Measurements from ENCODE around the gene NANP. TPM values are rescaled to one million over a fixed set of nuclear protein-coding genes. Genes with fewer than 3 reads are reported as not detected.

NANP gene
- total and polyA plus RNA-seq, 2 of the 13 experiments (the other 11 are each of a cell fraction or from before 2014, with no cell fraction given) = 8.9 to 21.5 TPM

DNA sequence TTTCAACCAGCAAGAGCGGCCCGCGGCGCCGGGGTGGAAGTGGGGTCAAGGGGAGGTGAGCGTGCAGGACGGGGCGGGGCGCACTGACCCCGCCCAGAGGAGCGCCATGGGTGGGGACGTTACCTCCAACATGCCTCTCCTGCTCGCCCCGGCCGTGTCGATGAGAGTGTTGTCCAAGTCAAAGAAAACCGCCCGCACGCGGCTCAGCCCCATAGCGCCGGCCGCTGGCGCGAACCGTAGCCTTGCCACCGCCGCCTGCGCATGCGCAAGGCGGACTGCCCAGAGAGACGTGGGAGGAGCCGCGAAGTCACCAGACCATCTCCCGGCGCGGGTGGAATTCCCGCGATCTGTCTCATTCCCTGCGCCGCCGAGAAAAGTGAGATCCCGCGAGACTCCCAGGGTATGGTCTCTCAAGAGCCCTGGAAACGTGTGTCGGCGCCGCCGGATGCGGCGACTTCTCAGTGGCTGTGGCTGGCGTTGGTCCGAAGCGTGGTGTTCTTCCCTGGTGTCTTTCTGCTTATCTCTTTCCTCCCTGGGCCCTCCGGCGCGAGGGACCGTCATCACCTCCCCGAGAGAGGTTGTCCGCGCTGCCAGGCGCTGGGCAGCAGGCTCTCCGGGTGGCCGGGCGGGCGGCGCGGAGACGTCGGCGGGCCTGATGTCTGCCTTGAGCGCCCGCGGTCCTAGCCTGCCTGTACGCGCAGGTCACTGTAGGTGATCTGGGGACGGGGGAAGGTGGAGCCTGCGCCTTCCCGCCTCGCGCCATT is at the start of gene NANP (continued):
- TF ChIP-seq, protein P1, sequence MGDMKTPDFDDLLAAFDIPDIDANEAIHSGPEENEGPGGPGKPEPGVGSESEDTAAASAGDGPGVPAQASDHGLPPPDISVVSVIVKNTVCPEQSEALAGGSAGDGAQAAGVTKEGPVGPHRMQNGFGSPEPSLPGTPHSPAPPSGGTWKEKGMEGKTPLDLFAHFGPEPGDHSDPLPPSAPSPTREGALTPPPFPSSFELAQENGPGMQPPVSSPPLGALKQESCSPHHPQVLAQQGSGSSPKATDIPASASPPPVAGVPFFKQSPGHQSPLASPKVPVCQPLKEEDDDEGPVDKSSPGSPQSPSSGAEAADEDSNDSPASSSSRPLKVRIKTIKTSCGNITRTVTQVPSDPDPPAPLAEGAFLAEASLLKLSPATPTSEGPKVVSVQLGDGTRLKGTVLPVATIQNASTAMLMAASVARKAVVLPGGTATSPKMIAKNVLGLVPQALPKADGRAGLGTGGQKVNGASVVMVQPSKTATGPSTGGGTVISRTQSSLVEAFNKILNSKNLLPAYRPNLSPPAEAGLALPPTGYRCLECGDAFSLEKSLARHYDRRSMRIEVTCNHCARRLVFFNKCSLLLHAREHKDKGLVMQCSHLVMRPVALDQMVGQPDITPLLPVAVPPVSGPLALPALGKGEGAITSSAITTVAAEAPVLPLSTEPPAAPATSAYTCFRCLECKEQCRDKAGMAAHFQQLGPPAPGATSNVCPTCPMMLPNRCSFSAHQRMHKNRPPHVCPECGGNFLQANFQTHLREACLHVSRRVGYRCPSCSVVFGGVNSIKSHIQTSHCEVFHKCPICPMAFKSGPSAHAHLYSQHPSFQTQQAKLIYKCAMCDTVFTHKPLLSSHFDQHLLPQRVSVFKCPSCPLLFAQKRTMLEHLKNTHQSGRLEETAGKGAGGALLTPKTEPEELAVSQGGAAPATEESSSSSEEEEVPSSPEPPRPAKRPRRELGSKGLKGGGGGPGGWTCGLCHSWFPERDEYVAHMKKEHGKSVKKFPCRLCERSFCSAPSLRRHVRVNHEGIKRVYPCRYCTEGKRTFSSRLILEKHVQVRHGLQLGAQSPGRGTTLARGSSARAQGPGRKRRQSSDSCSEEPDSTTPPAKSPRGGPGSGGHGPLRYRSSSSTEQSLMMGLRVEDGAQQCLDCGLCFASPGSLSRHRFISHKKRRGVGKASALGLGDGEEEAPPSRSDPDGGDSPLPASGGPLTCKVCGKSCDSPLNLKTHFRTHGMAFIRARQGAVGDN (CRISPR knock-in tag; IDR thresholded peaks at IDR 0.05) = peak; percentile 99
- TF ChIP-seq ZNF224 (CRISPR knock-in tag; IDR thresholded peaks at IDR 0.05) = peak; percentile 97; the same call in 1 of the 2 replicates
- no peak for TF ChIP-seq HNF4G (IDR thresholded peaks at IDR 0.05; ENCODE audit: borderline replicate concordance, low read depth, low read length)
- TF ChIP-seq HNF4G (CRISPR knock-in tag; IDR thresholded peaks at IDR 0.05; ENCODE audit: borderline replicate concordance, low read depth) = peak; percentile 66; the same call in 1 of the 2 replicates
- TF ChIP-seq MZF1 (CRISPR knock-in tag; IDR thresholded peaks at IDR 0.05; ENCODE audit: borderline replicate concordance) = peak; percentile 18; the same call in 1 of the 2 replicates
- TF ChIP-seq, protein P2, sequence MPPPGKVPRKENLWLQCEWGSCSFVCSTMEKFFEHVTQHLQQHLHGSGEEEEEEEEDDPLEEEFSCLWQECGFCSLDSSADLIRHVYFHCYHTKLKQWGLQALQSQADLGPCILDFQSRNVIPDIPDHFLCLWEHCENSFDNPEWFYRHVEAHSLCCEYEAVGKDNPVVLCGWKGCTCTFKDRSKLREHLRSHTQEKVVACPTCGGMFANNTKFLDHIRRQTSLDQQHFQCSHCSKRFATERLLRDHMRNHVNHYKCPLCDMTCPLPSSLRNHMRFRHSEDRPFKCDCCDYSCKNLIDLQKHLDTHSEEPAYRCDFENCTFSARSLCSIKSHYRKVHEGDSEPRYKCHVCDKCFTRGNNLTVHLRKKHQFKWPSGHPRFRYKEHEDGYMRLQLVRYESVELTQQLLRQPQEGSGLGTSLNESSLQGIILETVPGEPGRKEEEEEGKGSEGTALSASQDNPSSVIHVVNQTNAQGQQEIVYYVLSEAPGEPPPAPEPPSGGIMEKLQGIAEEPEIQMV (CRISPR knock-in tag; IDR thresholded peaks at IDR 0.05; ENCODE audit: low read depth) = peak; percentile 51
- TF ChIP-seq ZFP36L2 (CRISPR knock-in tag; IDR thresholded peaks at IDR 0.05) = peak; percentile 8; the same call in 1 of the 2 replicates
- peak; percentile 100; the same call in 1 of the 2 replicates for TF ChIP-seq ZNF550 (CRISPR knock-in tag; IDR thresholded peaks at IDR 0.05; ENCODE audit: borderline replicate concordance)
- peak; percentile 43 for TF ChIP-seq CBX1 (IDR thresholded peaks at IDR 0.05; ENCODE audit: low read depth)
- peak; percentile 90 for TF ChIP-seq HOXA3 (CRISPR knock-in tag; IDR thresholded peaks at IDR 0.05)
- peak; percentile 99 for TF ChIP-seq NFKB2 (CRISPR knock-in tag; IDR thresholded peaks at IDR 0.05; ENCODE audit: borderline replicate concordance)
- peak; percentile 99 for TF ChIP-seq ZNF678 (CRISPR knock-in tag; IDR thresholded peaks at IDR 0.05)
- TF ChIP-seq FOXO1 (CRISPR knock-in tag; IDR thresholded peaks at IDR 0.05) = peak; percentile 50
- TF ChIP-seq, protein P3, sequence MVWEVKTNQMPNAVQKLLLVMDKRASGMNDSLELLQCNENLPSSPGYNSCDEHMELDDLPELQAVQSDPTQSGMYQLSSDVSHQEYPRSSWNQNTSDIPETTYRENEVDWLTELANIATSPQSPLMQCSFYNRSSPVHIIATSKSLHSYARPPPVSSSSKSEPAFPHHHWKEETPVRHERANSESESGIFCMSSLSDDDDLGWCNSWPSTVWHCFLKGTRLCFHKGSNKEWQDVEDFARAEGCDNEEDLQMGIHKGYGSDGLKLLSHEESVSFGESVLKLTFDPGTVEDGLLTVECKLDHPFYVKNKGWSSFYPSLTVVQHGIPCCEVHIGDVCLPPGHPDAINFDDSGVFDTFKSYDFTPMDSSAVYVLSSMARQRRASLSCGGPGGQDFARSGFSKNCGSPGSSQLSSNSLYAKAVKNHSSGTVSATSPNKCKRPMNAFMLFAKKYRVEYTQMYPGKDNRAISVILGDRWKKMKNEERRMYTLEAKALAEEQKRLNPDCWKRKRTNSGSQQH (CRISPR knock-in tag; IDR thresholded peaks at IDR 0.05; ENCODE audit: low read depth) = peak; percentile 84; the same call in 1 of the 2 replicates
- no peak for TF ChIP-seq PCBP2 (optimal IDR thresholded peaks at IDR 0.05; ENCODE audit: low read depth, low read length, poor library complexity, severe bottlenecking)
- TF ChIP-seq, protein P4, sequence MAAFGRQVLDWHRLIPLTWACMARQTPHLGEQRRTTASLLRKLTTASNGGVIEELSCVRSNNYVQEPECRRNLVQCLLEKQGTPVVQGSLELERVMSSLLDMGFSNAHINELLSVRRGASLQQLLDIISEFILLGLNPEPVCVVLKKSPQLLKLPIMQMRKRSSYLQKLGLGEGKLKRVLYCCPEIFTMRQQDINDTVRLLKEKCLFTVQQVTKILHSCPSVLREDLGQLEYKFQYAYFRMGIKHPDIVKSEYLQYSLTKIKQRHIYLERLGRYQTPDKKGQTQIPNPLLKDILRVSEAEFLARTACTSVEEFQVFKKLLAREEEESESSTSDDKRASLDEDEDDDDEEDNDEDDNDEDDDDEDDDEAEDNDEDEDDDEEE (CRISPR knock-in tag; IDR thresholded peaks at IDR 0.05) = peak; percentile 99
- peak; percentile 82 for TF ChIP-seq MED13 (CRISPR knock-in tag; IDR thresholded peaks at IDR 0.05)
- TF ChIP-seq REL (CRISPR knock-in tag; conservative IDR thresholded peaks at IDR 0.05) = peak; percentile 93
- peak; percentile 31; the same call in 1 of the 2 replicates for TF ChIP-seq HMG20B (CRISPR knock-in tag; conservative IDR thresholded peaks at IDR 0.05)
- no peak for TF ChIP-seq NR3C1 (CRISPR knock-in tag; IDR thresholded peaks at IDR 0.05)
- TF ChIP-seq ZSCAN30 (CRISPR knock-in tag; IDR thresholded peaks at IDR 0.05) = peak; percentile 95; the same call in 1 of the 2 replicates
- no peak; the same call in 1 of the 2 replicates for TF ChIP-seq PAF1 (CRISPR knock-in tag; IDR thresholded peaks at IDR 0.05)

Data from HepG2 (cell line).